Measurements from ENCODE around the gene FMO1. TPM values are rescaled to one million over a fixed set of nuclear protein-coding genes. Genes with fewer than 3 reads are reported as not detected.
"Not testable (repeated sequence)": the region's sequence is repeated elsewhere in the genome, so short reads cannot be mapped to it uniquely, and the experiment has no call there.

Gene FMO1
- total RNA-seq, 1 experiment from 2014 or later = not detected

- no peaks in the 10 kb centered on the region for H3K36me3 ChIP-seq (ENCODE audit: control insufficient read depth in 1 of 2, insufficient read depth in 2 of 2, low read length in 2 of 2)
- no peak overlapping the region for H3K4me3 ChIP-seq (replicated peaks in 1 of 2; ENCODE audit: low read depth in 1 of 2, low read length in 2 of 2)
- no peaks in the 10 kb centered on the region; the same call in 1 of the 2 replicates for H3K9me2 ChIP-seq (ENCODE audit: insufficient read depth)
- POLR2A ChIA-PET = no interaction called here
- RAD21 ChIA-PET (ENCODE audit: low non-redundant PET in 1 of 2, low total read pairs in 2 of 2, uncharacterized antibody in 2 of 2, unreplicated experiment in 2 of 2) = no interaction called here
- no peak for DNase-seq (ENCODE audit: low read depth, low spot score)
- ATAC-seq = no peak
- intact Hi-C loops (cut with micrococcal nuclease) = no loop called here
- CTCF ChIA-PET = interaction anchor here (0.9 to 1.5 kb wide), 4 partner anchors 12 to 266 kb away, joined by 3 to 9 read pairs (median 4); partner anchors contain the start of gene FMO4
- BruUV-seq (replicated peaks) = no TSS peak
- H3K4me1 ChIP-seq (ENCODE audit: control insufficient read depth in 1 of 2, insufficient read depth in 2 of 2, low read length in 2 of 2) = no peaks in the 10 kb centered on the region
- H3K9ac ChIP-seq (ENCODE audit: low read length) = no peak overlapping the region
- H3K27ac ChIP-seq (ENCODE audit: low read depth, low read length) = no peak overlapping the region
- H3K27me3 ChIP-seq (ENCODE audit: insufficient read depth, low read length) = no peaks in the 10 kb centered on the region
- no peaks in the 10 kb centered on the region for H4K20me1 ChIP-seq (ENCODE audit: insufficient read depth)
- no peaks in the 10 kb centered on the region for H3K79me2 ChIP-seq (ENCODE audit: insufficient read depth, low read length)
- H3K9me3 ChIP-seq (ENCODE audit: control insufficient read depth in 1 of 2, insufficient read depth in 1 of 2, low read depth in 1 of 2, low read length in 2 of 2) = no peaks in the 10 kb centered on the region
- no peak overlapping the region for H3K4me2 ChIP-seq (ENCODE audit: low read length)
- TF ChIP-seq ELF1 (IDR thresholded peaks at IDR 0.05; ENCODE audit: borderline replicate concordance, low read depth) = no peak
- TF ChIP-seq SRF (IDR thresholded peaks at IDR 0.05; ENCODE audit: low read depth) = peak; percentile 38; the same call in 1 of the 2 replicates
- H2AFZ ChIP-seq (ENCODE audit: low read depth, low read length, poor library complexity, severe bottlenecking) = no peak overlapping the region
These were observed 15.1 kb upstream of the FMO1 start for GRCh38 chr1:171233183-171233582.

- ATAC-seq; H3K79me2 ChIP-seq (ENCODE audit: insufficient read depth, low read length); H3K4me3 ChIP-seq (replicated peaks in 1 of 2; ENCODE audit: low read depth in 1 of 2, low read length in 2 of 2); H3K9ac ChIP-seq (ENCODE audit: low read length); H4K20me1 ChIP-seq (ENCODE audit: insufficient read depth); H3K4me1 ChIP-seq (ENCODE audit: control insufficient read depth in 1 of 2, insufficient read depth in 2 of 2, low read length in 2 of 2); H2AFZ ChIP-seq (ENCODE audit: low read depth, low read length, poor library complexity, severe bottlenecking); H3K9me2 ChIP-seq (ENCODE audit: insufficient read depth); BruUV-seq (replicated peaks); CTCF ChIA-PET; H3K36me3 ChIP-seq (ENCODE audit: control insufficient read depth in 1 of 2, insufficient read depth in 2 of 2, low read length in 2 of 2); H3K27ac ChIP-seq (ENCODE audit: low read depth, low read length); H3K27me3 ChIP-seq (ENCODE audit: insufficient read depth, low read length); H3K4me2 ChIP-seq (ENCODE audit: low read length); intact Hi-C loops (cut with micrococcal nuclease); DNase-seq (ENCODE audit: low read depth, low spot score); POLR2A ChIA-PET; H3K9me3 ChIP-seq (ENCODE audit: control insufficient read depth in 1 of 2, insufficient read depth in 1 of 2, low read depth in 1 of 2, low read length in 2 of 2); RAD21 ChIA-PET (ENCODE audit: low non-redundant PET in 1 of 2, low total read pairs in 2 of 2, uncharacterized antibody in 2 of 2, unreplicated experiment in 2 of 2): not testable (repeated sequence)
These were observed 12.1 kb upstream of the FMO1 start for GRCh38 chr1:171236231-171236630.

DNA sequence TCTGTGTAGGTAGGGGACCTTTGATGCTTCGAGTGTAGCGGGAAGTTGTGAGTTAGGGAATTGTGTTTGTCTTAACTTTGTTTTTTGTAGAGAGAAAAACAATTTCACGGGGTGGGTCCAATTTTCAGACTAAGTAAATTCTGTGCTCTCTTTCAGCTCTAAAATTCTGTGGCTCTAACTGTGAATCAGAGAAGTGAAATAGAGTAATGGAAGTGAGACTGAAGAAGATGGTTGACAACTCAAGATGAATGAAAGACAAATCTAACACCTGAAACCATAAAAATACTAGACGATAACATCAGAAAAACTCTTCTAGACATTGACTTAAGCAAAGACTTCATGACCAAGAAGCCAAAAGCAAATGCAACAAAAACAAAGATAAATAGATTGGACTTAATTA, 4.4 kb upstream of the FMO1 start:
- Histone ChIP-seq H4K20me1 (ENCODE audit: insufficient read depth) (no peaks in the 10 kb centered on the region), H3K79me2 (ENCODE audit: insufficient read depth, low read length) (no peaks in the 10 kb centered on the region), H3K27ac (ENCODE audit: low read depth, low read length) (no peak overlapping the region), H3K36me3 (ENCODE audit: control insufficient read depth in 1 of 2, insufficient read depth in 2 of 2, low read length in 2 of 2) (no peaks in the 10 kb centered on the region), H3K4me3 (replicated peaks in 1 of 2; ENCODE audit: low read depth in 1 of 2, low read length in 2 of 2) (no peak overlapping the region), H3K9ac (ENCODE audit: low read length) (no peak overlapping the region), H3K4me1 (ENCODE audit: control insufficient read depth in 1 of 2, insufficient read depth in 2 of 2, low read length in 2 of 2) (no peaks in the 10 kb centered on the region), H2AFZ (ENCODE audit: low read depth, low read length, poor library complexity, severe bottlenecking) (no peak overlapping the region), H3K27me3 (ENCODE audit: insufficient read depth, low read length) (no peaks in the 10 kb centered on the region), H3K9me3 (ENCODE audit: control insufficient read depth in 1 of 2, insufficient read depth in 1 of 2, low read depth in 1 of 2, low read length in 2 of 2) (no peaks in the 10 kb centered on the region), H3K9me2 (ENCODE audit: insufficient read depth) (no peaks in the 10 kb centered on the region), H3K4me2 (ENCODE audit: low read length) (no peak overlapping the region)
- POLR2A ChIA-PET = no interaction called here
- intact Hi-C loops (cut with micrococcal nuclease) = loop anchor here (10.0 kb wide), 2 partner anchors 161 to 471 kb away; no protein-coding TSS in a partner anchor
- no TSS peak for BruUV-seq (replicated peaks)
- RAD21 ChIA-PET (ENCODE audit: low non-redundant PET in 1 of 2, low total read pairs in 2 of 2, uncharacterized antibody in 2 of 2, unreplicated experiment in 2 of 2) = no interaction called here
- ATAC-seq = no peak
- CTCF ChIA-PET = interaction anchor here (2.1 kb wide), 2 partner anchors 15 to 17 kb away, joined by 4 to 9 read pairs; no protein-coding TSS in a partner anchor
- no peak for TF ChIP-seq ZFX (IDR thresholded peaks at IDR 0.05)
- TF ChIP-seq SRF (IDR thresholded peaks at IDR 0.05; ENCODE audit: low read depth) = no peak
- no peak for TF ChIP-seq ZNF274 (IDR thresholded peaks at IDR 0.05; ENCODE audit: low read depth, low read length)
- TF ChIP-seq CEBPB (IDR thresholded peaks at IDR 0.05; ENCODE audit: low read depth) = no peak
- TF ChIP-seq CBX3 (IDR thresholded peaks at IDR 0.05; ENCODE audit: low read depth) = no peak
- DNase-seq (ENCODE audit: low read depth, low spot score) = no peak

Data from HCT116 (cell line).